HL-60 (cell line): Measurements from ENCODE around the gene IFNL2.

Experiments used
- DNase-seq, 2 experiments: peaks; one replicate each; pipeline ENCODE4 v3.0.0-alpha.2; 2010 to 2020; ENCODE audit warnings: low read depth in 1 of 2, low spot score in 1 of 2
- H3K27ac ChIP-seq: fragments of 250-450 bp; sonication (Bioruptor Pico); replicated peaks from 2 replicates; pipeline ENCODE4 v1.5.1; 2020; ENCODE audit warnings: mild to moderate bottlenecking, moderate library complexity
- H3K27me3 ChIP-seq: fragments of 250-450 bp; sonication (Bioruptor Pico); 2 replicates; pipeline ENCODE4 v1.5.1; 2021; ENCODE audit warnings: mild to moderate bottlenecking, moderate library complexity; ENCODE audit not compliant: insufficient read depth, poor library complexity, severe bottlenecking
- H3K4me3 ChIP-seq: replicated peaks from 2 replicates; pipeline ENCODE4 v1.5.1; 2011; ENCODE audit warnings: mild to moderate bottlenecking, control low read depth, low read length; ENCODE audit not compliant: insufficient read depth
- GABPA ChIP-seq: IDR thresholded peaks from 2 replicates; pipeline ENCODE4 v1.6.1; 2012; ENCODE audit warnings: low read depth
- POLR2AphosphoS5 ChIP-seq: IDR thresholded peaks from 2 replicates; pipeline ENCODE4 v1.6.1; 2012; ENCODE audit warnings: low read depth
- SPI1 ChIP-seq: IDR thresholded peaks from 2 replicates; pipeline ENCODE4 v1.6.1; 2012; ENCODE audit warnings: low read depth, mild to moderate bottlenecking, borderline replicate concordance
- TF ChIP-seq, protein P1 (sequence below): IDR thresholded peaks from 2 replicates; pipeline ENCODE4 v1.6.1; 2012; ENCODE audit warnings: low read depth; ENCODE audit not compliant: insufficient replicate concordance
- TF ChIP-seq, protein P2 (sequence below): IDR thresholded peaks from one replicate; pipeline ENCODE4 v1.5.1; 2011; ENCODE audit warnings: low read length, control low read depth, inconsistent platforms; ENCODE audit not compliant: insufficient read depth

IFNL2 gene

GRCh38 chr19:39304701-39305571, 36.7 kb downstream of the IFNL2 start:
- H3K27me3 ChIP-seq = no peaks in the 10 kb centered on the region
- DNase-seq = no peak
- TF ChIP-seq, protein P1, sequence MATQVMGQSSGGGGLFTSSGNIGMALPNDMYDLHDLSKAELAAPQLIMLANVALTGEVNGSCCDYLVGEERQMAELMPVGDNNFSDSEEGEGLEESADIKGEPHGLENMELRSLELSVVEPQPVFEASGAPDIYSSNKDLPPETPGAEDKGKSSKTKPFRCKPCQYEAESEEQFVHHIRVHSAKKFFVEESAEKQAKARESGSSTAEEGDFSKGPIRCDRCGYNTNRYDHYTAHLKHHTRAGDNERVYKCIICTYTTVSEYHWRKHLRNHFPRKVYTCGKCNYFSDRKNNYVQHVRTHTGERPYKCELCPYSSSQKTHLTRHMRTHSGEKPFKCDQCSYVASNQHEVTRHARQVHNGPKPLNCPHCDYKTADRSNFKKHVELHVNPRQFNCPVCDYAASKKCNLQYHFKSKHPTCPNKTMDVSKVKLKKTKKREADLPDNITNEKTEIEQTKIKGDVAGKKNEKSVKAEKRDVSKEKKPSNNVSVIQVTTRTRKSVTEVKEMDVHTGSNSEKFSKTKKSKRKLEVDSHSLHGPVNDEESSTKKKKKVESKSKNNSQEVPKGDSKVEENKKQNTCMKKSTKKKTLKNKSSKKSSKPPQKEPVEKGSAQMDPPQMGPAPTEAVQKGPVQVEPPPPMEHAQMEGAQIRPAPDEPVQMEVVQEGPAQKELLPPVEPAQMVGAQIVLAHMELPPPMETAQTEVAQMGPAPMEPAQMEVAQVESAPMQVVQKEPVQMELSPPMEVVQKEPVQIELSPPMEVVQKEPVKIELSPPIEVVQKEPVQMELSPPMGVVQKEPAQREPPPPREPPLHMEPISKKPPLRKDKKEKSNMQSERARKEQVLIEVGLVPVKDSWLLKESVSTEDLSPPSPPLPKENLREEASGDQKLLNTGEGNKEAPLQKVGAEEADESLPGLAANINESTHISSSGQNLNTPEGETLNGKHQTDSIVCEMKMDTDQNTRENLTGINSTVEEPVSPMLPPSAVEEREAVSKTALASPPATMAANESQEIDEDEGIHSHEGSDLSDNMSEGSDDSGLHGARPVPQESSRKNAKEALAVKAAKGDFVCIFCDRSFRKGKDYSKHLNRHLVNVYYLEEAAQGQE = no peak
- TF ChIP-seq, protein P2, sequence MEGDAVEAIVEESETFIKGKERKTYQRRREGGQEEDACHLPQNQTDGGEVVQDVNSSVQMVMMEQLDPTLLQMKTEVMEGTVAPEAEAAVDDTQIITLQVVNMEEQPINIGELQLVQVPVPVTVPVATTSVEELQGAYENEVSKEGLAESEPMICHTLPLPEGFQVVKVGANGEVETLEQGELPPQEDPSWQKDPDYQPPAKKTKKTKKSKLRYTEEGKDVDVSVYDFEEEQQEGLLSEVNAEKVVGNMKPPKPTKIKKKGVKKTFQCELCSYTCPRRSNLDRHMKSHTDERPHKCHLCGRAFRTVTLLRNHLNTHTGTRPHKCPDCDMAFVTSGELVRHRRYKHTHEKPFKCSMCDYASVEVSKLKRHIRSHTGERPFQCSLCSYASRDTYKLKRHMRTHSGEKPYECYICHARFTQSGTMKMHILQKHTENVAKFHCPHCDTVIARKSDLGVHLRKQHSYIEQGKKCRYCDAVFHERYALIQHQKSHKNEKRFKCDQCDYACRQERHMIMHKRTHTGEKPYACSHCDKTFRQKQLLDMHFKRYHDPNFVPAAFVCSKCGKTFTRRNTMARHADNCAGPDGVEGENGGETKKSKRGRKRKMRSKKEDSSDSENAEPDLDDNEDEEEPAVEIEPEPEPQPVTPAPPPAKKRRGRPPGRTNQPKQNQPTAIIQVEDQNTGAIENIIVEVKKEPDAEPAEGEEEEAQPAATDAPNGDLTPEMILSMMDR = no peak
- TF ChIP-seq POLR2AphosphoS5 = no peak
- TF ChIP-seq SPI1 = no peak
- TF ChIP-seq GABPA = no peak
- no peak overlapping the region for H3K27ac ChIP-seq
- H3K4me3 ChIP-seq = no peak overlapping the region

DNA sequence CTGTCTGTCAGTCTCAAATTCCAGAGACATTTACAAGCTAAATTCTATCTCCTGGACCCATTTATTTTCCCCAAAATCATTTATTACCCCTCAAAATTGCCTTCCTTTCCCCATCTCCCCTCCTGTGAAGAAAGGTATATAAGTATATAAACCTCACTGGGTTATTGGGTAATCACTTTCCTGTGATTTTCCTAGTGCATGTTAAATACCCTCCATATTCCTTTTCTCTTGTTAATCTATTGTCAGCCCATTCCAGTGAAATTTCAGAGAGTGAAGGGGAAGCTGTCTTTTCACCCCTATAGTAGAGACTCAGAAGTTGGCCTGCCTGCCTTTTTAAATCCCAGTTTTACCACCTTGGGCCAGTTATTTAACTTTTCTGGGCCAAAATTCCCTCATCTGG, 37.9 kb downstream of the IFNL2 start:
- H3K4me3 ChIP-seq = no peak overlapping the region
- no peak for DNase-seq
- no peaks in the 10 kb centered on the region for H3K27me3 ChIP-seq
- TF ChIP-seq, protein P2 = no peak
- TF ChIP-seq POLR2AphosphoS5 = no peak
- no peak for TF ChIP-seq GABPA
- TF ChIP-seq, protein P1 = no peak
- no peak for TF ChIP-seq SPI1
- no peak overlapping the region for H3K27ac ChIP-seq

- DNase-seq = no peak
- H3K27ac ChIP-seq = no peak overlapping the region
- TF ChIP-seq, protein P1 = no peak
- TF ChIP-seq POLR2AphosphoS5 (no peak), GABPA (no peak), SPI1 (no peak)
- TF ChIP-seq, protein P2 = no peak
- H3K27me3 ChIP-seq = no peaks in the 10 kb centered on the region
- no peak overlapping the region for H3K4me3 ChIP-seq
These were observed 39.0 kb downstream of the IFNL2 start for GRCh38 chr19:39307046-39307821.
